ENCODE data around the gene RPUSD2.

Gene RPUSD2

GRCh38 chr15:40590667-40591050, 21.6 kb downstream of the RPUSD2 start:
- no peak for TF ChIP-seq CTCF (IDR thresholded peaks at IDR 0.05; ENCODE audit: low read depth, low read length)

GRCh38 chr15:40591389-40591788, 22.3 kb downstream of the RPUSD2 start:
- no peak for DNase-seq (ENCODE audit: extremely low read depth, low read depth)
- TF ChIP-seq CTCF (IDR thresholded peaks at IDR 0.05; ENCODE audit: low read depth, low read length), result no peak

More at GRCh38 chr15:40590667-40591050, 21.6 kb downstream of the RPUSD2 start:
- no peak for DNase-seq (ENCODE audit: extremely low read depth, low read depth)

GRCh38 chr15:40593165-40593564, 24.1 kb downstream of the RPUSD2 start:
- no peak for DNase-seq (ENCODE audit: extremely low read depth, low read depth)
- no peak for TF ChIP-seq CTCF (IDR thresholded peaks at IDR 0.05; ENCODE audit: low read depth, low read length)

GRCh38 chr15:40593588-40594428, 24.7 kb downstream of the RPUSD2 start, which contains the start of gene KNL1:
KNL1 (plus strand) TSS chr15:40594249; CDS start chr15:40602932, 8,683 bp downstream.
- no peak for TF ChIP-seq CTCF (IDR thresholded peaks at IDR 0.05; ENCODE audit: low read depth, low read length)
- DNase-seq (ENCODE audit: extremely low read depth, low read depth), result peak; percentile 91

- DNase-seq (ENCODE audit: extremely low read depth, low read depth), result no peak
- TF ChIP-seq CTCF (IDR thresholded peaks at IDR 0.05; ENCODE audit: low read depth, low read length), result peak; percentile 3
These were observed 25.3 kb downstream of the RPUSD2 start for GRCh38 chr15:40594429-40594836.

- no peak for DNase-seq (ENCODE audit: extremely low read depth, low read depth)
- no peak for TF ChIP-seq CTCF (IDR thresholded peaks at IDR 0.05; ENCODE audit: low read depth, low read length)
These were observed 26.1 kb downstream of the RPUSD2 start for GRCh38 chr15:40595219-40595618.

- no peak for DNase-seq (ENCODE audit: extremely low read depth, low read depth)
- no peak for TF ChIP-seq CTCF (IDR thresholded peaks at IDR 0.05; ENCODE audit: low read depth, low read length)
These were observed 26.7 kb downstream of the RPUSD2 start for GRCh38 chr15:40595773-40596172.
